ENCODE measurements around the gene RFNG. TPM values are rescaled to one million over a fixed set of nuclear protein-coding genes. Genes with fewer than 3 reads are reported as not detected.

Gene RFNG
- total RNA-seq, 1 experiment from 2014 or later, result 52.0 TPM

DNA sequence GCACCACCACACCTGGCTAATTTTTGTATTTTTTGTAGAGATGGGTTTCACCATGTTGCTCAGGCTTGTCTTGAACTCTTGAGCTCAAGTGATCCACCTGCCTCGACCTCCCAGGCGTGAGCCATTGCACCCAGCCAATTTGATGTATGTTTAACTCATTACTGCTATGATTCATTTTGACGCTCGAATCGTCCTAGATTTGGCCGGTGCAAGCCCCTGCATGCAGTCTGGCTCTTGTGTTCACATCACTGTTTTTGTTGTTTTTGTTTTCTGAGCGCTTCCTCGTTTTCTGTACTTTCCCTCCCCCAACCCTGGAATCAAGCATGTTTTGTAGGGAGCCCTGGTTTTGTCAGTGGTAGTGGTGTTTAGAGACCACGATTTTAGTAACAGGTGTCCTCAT, 21.8 kb upstream of the RFNG start:
- H3K79me2 ChIP-seq (ENCODE audit: insufficient read depth, low read length), result no peaks in the 10 kb centered on the region
- no TSS peak for BruUV-seq (replicated peaks)
- no peaks in the 10 kb centered on the region for H3K9me2 ChIP-seq (ENCODE audit: insufficient read depth)
- ChIA-PET POLR2A (no interaction called here), RAD21 (ENCODE audit: low non-redundant PET in 1 of 2, low total read pairs in 2 of 2, uncharacterized antibody in 2 of 2, unreplicated experiment in 2 of 2) (no interaction called here), CTCF (no interaction called here)
- TF ChIP-seq ZFX (IDR thresholded peaks at IDR 0.05) (0 out of 2 replicates have a peak, but pooled peaks have one; percentile 27), SIN3A (IDR thresholded peaks at IDR 0.05; ENCODE audit: low read depth) (no peak)
- H3K36me3 ChIP-seq (ENCODE audit: control insufficient read depth in 1 of 2, insufficient read depth in 2 of 2, low read length in 2 of 2), result peaks cover 0 to 5% of the 10 kb centered on the region in 2 experiments; a peak in 1 of 4 replicates
- H3K4me3 ChIP-seq (replicated peaks in 1 of 2; ENCODE audit: low read depth in 1 of 2, low read length in 2 of 2), result no peak overlapping the region
- no peaks in the 10 kb centered on the region for H3K4me1 ChIP-seq (ENCODE audit: control insufficient read depth in 1 of 2, insufficient read depth in 2 of 2, low read length in 2 of 2)
- no peak overlapping the region for H3K4me2 ChIP-seq (ENCODE audit: low read length)
- H2AFZ ChIP-seq (ENCODE audit: low read depth, low read length, poor library complexity, severe bottlenecking), result no peak overlapping the region
- DNase-seq (ENCODE audit: low read depth, low spot score), result no peak
- H3K9ac ChIP-seq (ENCODE audit: low read length), result no peak overlapping the region
- H3K27me3 ChIP-seq (ENCODE audit: insufficient read depth, low read length), result no peaks in the 10 kb centered on the region
- H4K20me1 ChIP-seq (ENCODE audit: insufficient read depth), result peaks cover 8% of the 10 kb centered on the region; the same call in 1 of the 2 replicates
- intact Hi-C loops (cut with micrococcal nuclease), result no loop called here
- H3K9me3 ChIP-seq (ENCODE audit: control insufficient read depth in 1 of 2, insufficient read depth in 1 of 2, low read depth in 1 of 2, low read length in 2 of 2), result no peaks in the 10 kb centered on the region
- H3K27ac ChIP-seq (ENCODE audit: low read depth, low read length), result no peak overlapping the region
- no peak for ATAC-seq

DNA sequence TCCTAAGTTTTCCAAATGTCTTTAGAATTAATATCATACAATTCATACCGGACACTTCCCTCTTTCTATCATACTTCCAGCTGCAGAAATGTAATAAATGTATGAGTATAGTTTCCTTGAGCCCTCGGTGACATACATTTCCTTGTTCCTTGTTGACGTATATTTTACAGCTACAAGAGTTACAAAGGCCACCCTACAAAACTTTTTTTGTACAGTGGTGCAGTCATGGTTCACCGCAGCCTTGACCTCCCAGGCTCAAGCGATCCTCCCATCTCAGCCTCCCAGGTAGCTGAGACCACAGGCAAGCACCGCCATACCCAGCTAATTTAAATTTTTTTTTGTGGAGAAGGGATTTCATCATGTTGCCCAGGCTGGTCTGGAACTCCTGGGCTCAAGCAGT, 21.2 kb upstream of the RFNG start:
- DNase-seq (ENCODE audit: low read depth, low spot score), result no peak
- ATAC-seq, result no peak

More for the DNA sequence above, 21.2 kb upstream of the RFNG start:
- Histone ChIP-seq H3K9me3 (ENCODE audit: control insufficient read depth in 1 of 2, insufficient read depth in 1 of 2, low read depth in 1 of 2, low read length in 2 of 2) (no peaks in the 10 kb centered on the region), H3K79me2 (ENCODE audit: insufficient read depth, low read length) (no peaks in the 10 kb centered on the region), H3K36me3 (ENCODE audit: control insufficient read depth in 1 of 2, insufficient read depth in 2 of 2, low read length in 2 of 2) (no peaks in the 10 kb centered on the region), H3K9ac (ENCODE audit: low read length) (no peak overlapping the region), H3K4me1 (ENCODE audit: control insufficient read depth in 1 of 2, insufficient read depth in 2 of 2, low read length in 2 of 2) (no peaks in the 10 kb centered on the region), H4K20me1 (ENCODE audit: insufficient read depth) (peaks cover 2% of the 10 kb centered on the region; the same call in 1 of the 2 replicates), H3K4me3 (replicated peaks in 1 of 2; ENCODE audit: low read depth in 1 of 2, low read length in 2 of 2) (no peak overlapping the region), H3K4me2 (ENCODE audit: low read length) (no peak overlapping the region), H3K27ac (ENCODE audit: low read depth, low read length) (no peak overlapping the region), H3K9me2 (ENCODE audit: insufficient read depth) (no peaks in the 10 kb centered on the region), H2AFZ (ENCODE audit: low read depth, low read length, poor library complexity, severe bottlenecking) (no peak overlapping the region), H3K27me3 (ENCODE audit: insufficient read depth, low read length) (no peaks in the 10 kb centered on the region)
- ChIA-PET POLR2A (interaction anchor here (0.6 kb wide), 1 partner anchor 50 kb away, joined by 3 read pairs; the partner anchor contains the start of genes CENPX and LRRC45), RAD21 (ENCODE audit: low non-redundant PET in 1 of 2, low total read pairs in 2 of 2, uncharacterized antibody in 2 of 2, unreplicated experiment in 2 of 2) (no interaction called here), CTCF (no interaction called here)
- intact Hi-C loops (cut with micrococcal nuclease), result no loop called here
- BruUV-seq (replicated peaks), result no TSS peak
- TF ChIP-seq ELF1 (IDR thresholded peaks at IDR 0.05; ENCODE audit: borderline replicate concordance, low read depth), result no peak
- TF ChIP-seq SRF (IDR thresholded peaks at IDR 0.05; ENCODE audit: low read depth), result no peak
- TF ChIP-seq EGR1 (IDR thresholded peaks at IDR 0.05; ENCODE audit: low read depth), result no peak
- TF ChIP-seq, protein P1, sequence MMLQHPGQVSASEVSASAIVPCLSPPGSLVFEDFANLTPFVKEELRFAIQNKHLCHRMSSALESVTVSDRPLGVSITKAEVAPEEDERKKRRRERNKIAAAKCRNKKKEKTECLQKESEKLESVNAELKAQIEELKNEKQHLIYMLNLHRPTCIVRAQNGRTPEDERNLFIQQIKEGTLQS (IDR thresholded peaks at IDR 0.05), result no peak
- TF ChIP-seq FOSL1 (IDR thresholded peaks at IDR 0.05; ENCODE audit: low read depth), result no peak
- TF ChIP-seq CBX3 (IDR thresholded peaks at IDR 0.05; ENCODE audit: low read depth), result no peak
- no peak for TF ChIP-seq SIN3A (IDR thresholded peaks at IDR 0.05; ENCODE audit: low read depth)
- no peak for TF ChIP-seq POLR2A (IDR thresholded peaks at IDR 0.05; ENCODE audit: borderline replicate concordance, extremely low read depth, insufficient read depth, insufficient read length)
- TF ChIP-seq POLR2AphosphoS5 (IDR thresholded peaks at IDR 0.05; ENCODE audit: low read depth, low read length), result no peak
- no peak for TF ChIP-seq YY1 (IDR thresholded peaks at IDR 0.05; ENCODE audit: extremely low read depth, insufficient replicate concordance, low read depth, low read length)
- TF ChIP-seq EZH2 (IDR thresholded peaks at IDR 0.05), result no peak
- no peak for TF ChIP-seq RAD21 (IDR thresholded peaks at IDR 0.05; ENCODE audit: low read depth)
- TF ChIP-seq CTCF (IDR thresholded peaks at IDR 0.05 in 2 of 3, conservative IDR thresholded peaks at IDR 0.05 in 1 of 3; ENCODE audit: borderline replicate concordance in 1 of 3, insufficient read depth in 1 of 3, low read depth in 2 of 3, low read length in 2 of 3), result no peak
